Fibroblast of skin of scalp (primary cell): Measurements from ENCODE around the gene TTLL3.
"Not testable (repeated sequence)": the region's sequence is repeated elsewhere in the genome, so short reads cannot be mapped to it uniquely, and the experiment has no call there.

Source experiments
- DNase-seq: peaks from one replicate; pipeline ENCODE4 v3.0.0-alpha.2; 2013

The TTLL3 gene

GRCh38 chr3:9843715-9844438, 33.8 kb downstream of the TTLL3 start, which contains the start of gene RPUSD3:
Gene RPUSD3 (minus strand): TSS chr3:9844008. CDS start chr3:9843990, 18 bp downstream.
- peak; percentile 96 for DNase-seq

- no peak for DNase-seq
Measured at GRCh38 chr3:9846231-9846630, 36.2 kb downstream of the TTLL3 start.

DNA sequence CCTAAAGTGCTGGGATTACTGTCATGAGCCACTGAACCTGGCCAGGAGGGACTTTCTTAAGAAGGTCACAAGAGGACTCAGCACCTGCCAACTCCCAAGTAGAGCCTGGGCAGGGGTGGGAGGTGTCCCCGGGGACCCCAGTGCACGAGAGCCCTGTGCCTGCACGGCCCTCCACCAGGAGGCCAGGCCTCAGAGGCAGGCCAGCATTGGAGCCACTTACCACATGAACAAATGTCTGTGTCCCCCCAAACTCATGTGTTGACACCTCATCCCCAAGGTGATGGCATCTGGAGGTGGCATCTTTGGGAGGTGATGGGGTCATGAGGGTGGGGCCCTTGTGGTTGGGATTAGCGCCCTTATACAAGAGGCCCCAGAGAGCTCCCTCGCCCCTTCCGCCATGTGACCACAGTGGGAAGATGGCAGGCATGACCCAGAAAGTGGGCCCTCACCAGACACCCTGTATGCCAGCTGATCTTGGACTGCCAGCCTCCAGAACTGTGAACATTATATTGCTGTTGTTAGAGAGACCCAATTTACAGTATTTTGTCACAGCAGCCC, 36.9 kb downstream of the TTLL3 start:
- no peak for DNase-seq

DNA sequence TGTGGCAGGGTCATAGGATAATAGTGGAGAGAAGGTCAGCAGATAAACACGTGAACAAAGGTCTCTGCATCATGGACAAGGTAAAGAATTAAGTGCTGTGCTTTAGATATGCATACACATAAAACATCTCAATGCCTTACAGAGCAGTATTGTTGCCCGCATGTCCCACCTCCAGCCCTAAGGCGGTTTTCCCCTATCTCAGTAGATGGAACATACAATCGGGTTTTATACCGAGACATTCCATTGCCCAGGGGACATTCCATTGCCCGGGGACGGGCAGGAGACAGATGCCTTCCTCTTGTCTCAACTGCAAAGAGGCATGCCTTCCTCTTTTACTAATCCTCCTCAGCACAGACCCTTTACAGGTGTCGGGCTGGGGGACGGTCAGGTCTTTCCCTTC, 37.8 kb downstream of the TTLL3 start:
- DNase-seq, result not testable (repeated sequence)

DNA sequence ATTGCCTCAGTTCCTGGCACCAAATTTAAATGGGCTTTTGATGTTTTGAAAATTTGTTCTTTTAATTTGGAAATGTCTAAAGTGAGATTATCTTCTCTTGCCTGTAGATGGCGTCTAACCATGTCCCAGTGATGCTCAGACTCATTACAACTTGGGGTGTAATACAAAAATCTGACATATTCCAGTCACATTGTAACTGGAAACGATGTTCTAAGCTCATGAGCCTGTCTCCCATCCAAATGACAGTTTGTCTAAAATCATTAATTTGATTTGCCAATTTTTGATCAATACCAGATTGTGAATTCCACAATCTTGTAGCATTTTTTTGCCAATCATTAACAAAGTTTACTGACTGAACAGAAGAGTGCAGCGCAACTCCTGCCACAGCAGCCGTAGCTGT, 38.8 kb downstream of the TTLL3 start:
- peak; percentile 32 for DNase-seq

DNA sequence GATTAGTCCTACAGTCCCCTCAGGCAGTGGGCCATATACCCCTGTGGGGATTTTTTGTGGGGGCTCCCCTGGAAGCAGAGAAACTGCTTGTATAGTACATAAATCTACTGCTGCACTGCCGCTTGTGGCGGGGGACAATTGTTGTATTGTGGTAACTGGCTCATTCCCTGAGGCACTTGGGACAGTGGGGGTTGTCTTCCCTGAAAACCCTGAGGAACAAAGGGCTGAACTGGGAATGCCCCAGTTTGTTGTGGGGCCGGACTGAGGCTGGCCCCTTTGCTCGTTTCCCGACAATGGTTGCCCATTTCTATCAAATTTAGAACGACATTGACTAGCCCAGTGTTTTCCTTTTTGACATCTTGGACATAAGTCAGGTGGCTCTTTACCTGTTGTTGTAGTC, 41.3 kb downstream of the TTLL3 start:
- not testable (repeated sequence) for DNase-seq

GRCh38 chr3:9851926-9852325, 41.9 kb downstream of the TTLL3 start:
- DNase-seq, result not testable (repeated sequence)

GRCh38 chr3:9852528-9852927, 42.5 kb downstream of the TTLL3 start:
- no peak for DNase-seq

GRCh38 chr3:9854291-9854940, 44.4 kb downstream of the TTLL3 start:
- not testable (repeated sequence) for DNase-seq

- no peak for DNase-seq
Measured at GRCh38 chr3:9855594-9855993, 45.5 kb downstream of the TTLL3 start.

- DNase-seq, result no peak
Measured at GRCh38 chr3:9859530-9860025, 49.5 kb downstream of the TTLL3 start.

GRCh38 chr3:9861201-9861600, 51.1 kb downstream of the TTLL3 start:
- DNase-seq, result no peak

GRCh38 chr3:9861626-9862130, 51.6 kb downstream of the TTLL3 start:
- DNase-seq, result no peak

GRCh38 chr3:9862391-9863057, 52.5 kb downstream of the TTLL3 start:
- DNase-seq, result peak; percentile 51

GRCh38 chr3:9863058-9863772, 53.2 kb downstream of the TTLL3 start:
- no peak for DNase-seq

GRCh38 chr3:9864200-9864927, 54.3 kb downstream of the TTLL3 start:
- DNase-seq, result peak; percentile 76

DNA sequence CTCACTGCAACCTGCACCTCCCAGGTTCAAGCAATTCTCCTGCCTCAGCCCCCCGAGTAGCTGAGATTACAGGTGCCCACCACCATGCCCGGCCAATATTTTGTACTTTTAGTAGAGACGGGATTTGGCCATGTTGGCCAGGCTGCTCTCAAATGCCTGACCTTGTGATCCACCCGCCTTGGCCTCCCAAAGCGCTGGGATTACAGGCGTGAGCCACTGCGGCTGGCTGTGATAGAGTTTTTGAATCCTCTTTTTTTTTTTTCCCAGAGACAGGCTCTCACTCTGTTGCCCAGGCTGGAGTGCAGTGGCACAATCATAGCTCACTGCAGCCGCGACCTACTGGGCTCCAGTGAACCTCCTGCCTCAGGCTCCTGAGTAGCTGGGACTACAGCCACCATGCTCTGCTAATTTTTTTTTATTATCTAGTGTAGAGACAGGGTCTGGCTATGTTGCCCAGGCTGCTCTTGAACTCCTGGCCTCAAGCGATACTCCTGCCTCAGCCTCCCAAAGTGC, 55.1 kb downstream of the TTLL3 start:
- DNase-seq, result not testable (repeated sequence)

DNA sequence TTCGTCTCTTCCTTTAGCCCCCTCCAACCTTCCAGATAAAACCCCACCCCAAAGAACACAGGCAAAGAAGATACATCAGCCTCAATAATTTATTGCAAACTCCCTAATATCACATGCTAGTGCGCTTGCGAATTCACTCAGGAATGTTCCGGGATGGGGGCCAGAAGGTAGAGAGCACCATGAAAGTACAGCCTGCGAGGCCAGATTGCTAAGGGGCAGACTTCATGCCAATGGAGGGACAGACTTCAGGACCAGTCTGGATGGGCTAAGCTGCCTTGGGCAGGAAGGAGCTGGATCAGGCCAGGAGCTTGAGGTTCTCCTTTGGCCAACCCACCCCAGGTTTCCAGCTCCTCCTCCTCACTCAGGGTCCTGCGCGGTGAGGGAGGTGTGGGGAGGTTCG, 56.6 kb downstream of the TTLL3 start:
- DNase-seq, result no peak

DNA sequence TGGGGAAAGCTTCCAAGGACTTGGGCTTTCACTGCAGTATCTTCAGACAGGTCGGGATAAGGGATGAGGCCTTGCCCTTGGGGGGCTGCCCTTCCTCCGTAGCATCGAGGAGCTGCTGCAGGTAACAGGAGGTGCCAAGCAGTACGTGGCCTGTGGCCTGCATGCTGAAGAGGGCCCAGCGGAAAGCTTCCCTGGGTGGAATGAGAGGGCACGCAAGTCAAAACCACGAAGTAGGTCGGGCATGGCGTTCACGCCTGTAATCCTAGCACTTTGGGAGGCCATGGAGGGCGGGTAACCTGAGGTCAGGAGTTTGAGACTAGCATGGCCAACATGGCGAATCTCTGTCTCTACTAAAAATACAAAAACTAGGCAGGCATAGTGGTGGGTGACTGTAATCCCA, 57.0 kb downstream of the TTLL3 start:
- no peak for DNase-seq

GRCh38 chr3:9869955-9870354, 59.9 kb downstream of the TTLL3 start:
- DNase-seq, result no peak

DNA sequence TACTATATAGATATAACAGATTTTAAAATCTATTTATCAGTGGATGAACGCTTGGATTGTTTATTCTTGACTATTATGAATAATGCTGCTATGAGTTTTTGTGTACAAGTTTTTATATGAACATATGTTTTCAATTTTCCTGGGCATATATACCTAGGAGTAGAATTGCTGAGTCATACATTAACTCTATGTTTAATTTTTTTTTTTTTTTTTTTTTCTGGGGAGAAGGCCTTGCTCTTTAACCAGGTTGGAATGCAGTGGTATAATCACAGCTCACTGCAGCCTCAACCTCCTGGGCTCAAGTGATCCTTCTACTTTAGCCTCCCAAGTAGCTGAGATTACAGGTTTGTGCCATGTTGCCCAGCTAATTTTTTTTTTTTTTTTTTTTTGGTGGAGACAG, 60.9 kb downstream of the TTLL3 start:
- peak; percentile 75 for DNase-seq
